WTC11 (cell line): ENCODE measurements around the gene SLC13A3. TPM values are rescaled to one million over a fixed set of nuclear protein-coding genes. Genes with fewer than 3 reads are reported as not detected.

Experiments used
- ATAC-seq: fragments of 200-7000 bp; cut with Tn5 transposase; 2 replicates; pipeline ENCODE4 v1.10.0; 2021; ENCODE audit warnings: mild to moderate bottlenecking, moderate library complexity
- CTCF ChIA-PET: fragments of 300-600 bp; sonication (Branson Sonifier 250); formaldehyde crosslinking; loops from one replicate; lab custom pipeline; 2021; ENCODE audit warnings: antibody characterized with exemption; lab: Charles Lee
- POLR2A ChIA-PET: fragments of 350-600 bp; sonication (Branson Sonifier 250); formaldehyde crosslinking; loops from one replicate; lab custom pipeline; 2021; ENCODE audit warnings: antibody characterized with exemption; lab: Charles Lee
- DNase-seq: peaks from one replicate; pipeline ENCODE4 v3.0.0; 2021; ENCODE audit warnings: low spot score
- H3K27ac Mint-ChIP-seq: 2 replicates; pipeline ENCODE4 v1.8.0; 2021; ENCODE audit warnings: mixed read lengths
- H3K27me3 Mint-ChIP-seq: 2 replicates; pipeline ENCODE4 v1.8.0; 2021; ENCODE audit warnings: low read depth, mild to moderate bottlenecking, moderate library complexity, mixed read lengths
- H3K36me3 Mint-ChIP-seq: 2 replicates; pipeline ENCODE4 v1.8.0; 2021; ENCODE audit warnings: mixed read lengths
- H3K4me1 Mint-ChIP-seq: 2 replicates; pipeline ENCODE4 v1.8.0; 2022; ENCODE audit warnings: mixed read lengths
- H3K4me3 Mint-ChIP-seq: 2 replicates; pipeline ENCODE4 v1.8.0; 2021; ENCODE audit warnings: mild to moderate bottlenecking, moderate library complexity, mixed read lengths
- H3K9me3 Mint-ChIP-seq: 2 replicates; pipeline ENCODE4 v1.8.0; 2021; ENCODE audit warnings: mixed read lengths
- ATF6 ChIP-seq: sonication (generic); formaldehyde crosslinking; IDR thresholded peaks from 2 replicates; pipeline ENCODE4 v1.8.1; 2023; ENCODE audit warnings: mild to moderate bottlenecking, missing genetic modification reagents
- ETV6 ChIP-seq: sonication (generic); formaldehyde crosslinking; IDR thresholded peaks from 2 replicates; pipeline ENCODE4 v1.8.1; 2022; ENCODE audit warnings: mild to moderate bottlenecking, missing genetic modification reagents
- FOXJ3 ChIP-seq: sonication (generic); formaldehyde crosslinking; IDR thresholded peaks from 2 replicates; pipeline ENCODE4 v1.9.0; 2021; ENCODE audit warnings: missing genetic modification reagents, mild to moderate bottlenecking, borderline replicate concordance
- GABPB1 ChIP-seq: sonication (generic); formaldehyde crosslinking; IDR thresholded peaks from 2 replicates; pipeline ENCODE4 v1.8.1; 2023; ENCODE audit warnings: mild to moderate bottlenecking, missing genetic modification reagents
- GTF2I ChIP-seq: fragments of 250-450 bp; sonication (Bioruptor Pico); conservative IDR thresholded peaks from 2 replicates; pipeline ENCODE4 v1.4.0; 2021; ENCODE audit warnings: mild to moderate bottlenecking
- HMGXB4 ChIP-seq: sonication (generic); formaldehyde crosslinking; IDR thresholded peaks from 2 replicates; pipeline ENCODE4 v1.8.1; 2023; ENCODE audit warnings: mild to moderate bottlenecking, moderate library complexity, missing genetic modification reagents
- JAZF1 ChIP-seq: fragments of 250-450 bp; sonication (Bioruptor Pico); IDR thresholded peaks from 2 replicates; pipeline ENCODE4 v1.9.0; 2021; ENCODE audit warnings: moderate library complexity, mild to moderate bottlenecking, inconsistent platforms
- JUN ChIP-seq: sonication (generic); formaldehyde crosslinking; IDR thresholded peaks from 2 replicates; pipeline ENCODE4 v1.8.0; 2023; ENCODE audit warnings: mild to moderate bottlenecking, missing genetic modification reagents
- MLX ChIP-seq: sonication (generic); formaldehyde crosslinking; IDR thresholded peaks from 2 replicates; pipeline ENCODE4 v1.8.1; 2023; ENCODE audit warnings: mild to moderate bottlenecking, missing genetic modification reagents, moderate library complexity
- NR2C2 ChIP-seq: sonication (generic); formaldehyde crosslinking; IDR thresholded peaks from 2 replicates; pipeline ENCODE4 v1.8.0; 2022; ENCODE audit warnings: mild to moderate bottlenecking, missing genetic modification reagents
- NR3C1 ChIP-seq: sonication (generic); formaldehyde crosslinking; conservative IDR thresholded peaks from 2 replicates; pipeline ENCODE4 v1.8.1; 2023; ENCODE audit warnings: low read depth, mild to moderate bottlenecking, missing genetic modification reagents
- SMAD4 ChIP-seq: sonication (generic); formaldehyde crosslinking; IDR thresholded peaks from 2 replicates; pipeline ENCODE4 v1.8.0; 2022; ENCODE audit warnings: mild to moderate bottlenecking, missing genetic modification reagents
- TEAD1 ChIP-seq: sonication (generic); formaldehyde crosslinking; IDR thresholded peaks from 2 replicates; pipeline ENCODE4 v1.8.0; 2022; ENCODE audit warnings: mild to moderate bottlenecking, missing genetic modification reagents
- USF2 ChIP-seq: sonication (generic); formaldehyde crosslinking; IDR thresholded peaks from 2 replicates; pipeline ENCODE4 v1.8.1; 2023; ENCODE audit warnings: mild to moderate bottlenecking, missing genetic modification reagents, moderate library complexity
- ZNF219 ChIP-seq: sonication (generic); formaldehyde crosslinking; IDR thresholded peaks from 2 replicates; pipeline ENCODE4 v1.8.0; 2023; ENCODE audit warnings: missing genetic modification reagents, mild to moderate bottlenecking, borderline replicate concordance
- ZNF416 ChIP-seq: fragments of 250-450 bp; sonication (Bioruptor Pico); IDR thresholded peaks from 2 replicates; pipeline ENCODE4 v1.9.0; 2021; ENCODE audit warnings: mild to moderate bottlenecking, inconsistent platforms
- ZNF532 ChIP-seq: fragments of 250-450 bp; sonication (Bioruptor Pico); IDR thresholded peaks from 2 replicates; pipeline ENCODE4 v1.9.0; 2021; ENCODE audit warnings: mild to moderate bottlenecking, borderline replicate concordance
- total RNA-seq: library from RNA; stranded (reverse); gene quantifications from 3 replicates; pipeline ENCODE4 v1.2.3, GENCODE V29; 2021
- TF ChIP-seq, protein P1 (sequence below): sonication (generic); formaldehyde crosslinking; IDR thresholded peaks from 2 replicates; pipeline ENCODE4 v1.8.1; 2023; ENCODE audit warnings: mild to moderate bottlenecking, missing genetic modification reagents
- TF ChIP-seq, protein P2 (sequence below): sonication (generic); formaldehyde crosslinking; IDR thresholded peaks from 2 replicates; pipeline ENCODE4 v1.8.1; 2022; ENCODE audit warnings: mild to moderate bottlenecking, missing genetic modification reagents, moderate library complexity, borderline replicate concordance

The SLC13A3 gene
- total RNA-seq, 1 experiment from 2014 or later: 10.6 TPM

- TF ChIP-seq ZNF532 (CRISPR knock-in tag) (no peak), NR2C2 (CRISPR knock-in tag) (no peak)
- TF ChIP-seq, all 79 proteins: peak for 0
Observed at GRCh38 chr20:46602429-46602828, 48.8 kb downstream of the SLC13A3 start (continued).

GRCh38 chr20:46601603-46602122 lies 49.6 kb downstream of the SLC13A3 start:
- no peak overlapping the region for H3K4me3 Mint-ChIP-seq
- POLR2A ChIA-PET: no interaction called here
- no peak for ATAC-seq

More at GRCh38 chr20:46601603-46602122, 49.6 kb downstream of the SLC13A3 start:
- peaks cover 5% of the 10 kb centered on the region for H3K9me3 Mint-ChIP-seq
- DNase-seq: no peak
- no peaks in the 10 kb centered on the region for H3K4me1 Mint-ChIP-seq
- no peak for TF ChIP-seq JUN (CRISPR knock-in tag)
- no peak for TF ChIP-seq NR3C1 (CRISPR knock-in tag)
- TF ChIP-seq USF2 (CRISPR knock-in tag): no peak
- no peak for TF ChIP-seq ZNF532 (CRISPR knock-in tag)
- no peak for TF ChIP-seq TEAD1 (CRISPR knock-in tag)
- no peak for TF ChIP-seq ZNF416 (CRISPR knock-in tag)
- TF ChIP-seq FOXJ3: no peak
- TF ChIP-seq SMAD4 (CRISPR knock-in tag): no peak
- TF ChIP-seq, protein P1, sequence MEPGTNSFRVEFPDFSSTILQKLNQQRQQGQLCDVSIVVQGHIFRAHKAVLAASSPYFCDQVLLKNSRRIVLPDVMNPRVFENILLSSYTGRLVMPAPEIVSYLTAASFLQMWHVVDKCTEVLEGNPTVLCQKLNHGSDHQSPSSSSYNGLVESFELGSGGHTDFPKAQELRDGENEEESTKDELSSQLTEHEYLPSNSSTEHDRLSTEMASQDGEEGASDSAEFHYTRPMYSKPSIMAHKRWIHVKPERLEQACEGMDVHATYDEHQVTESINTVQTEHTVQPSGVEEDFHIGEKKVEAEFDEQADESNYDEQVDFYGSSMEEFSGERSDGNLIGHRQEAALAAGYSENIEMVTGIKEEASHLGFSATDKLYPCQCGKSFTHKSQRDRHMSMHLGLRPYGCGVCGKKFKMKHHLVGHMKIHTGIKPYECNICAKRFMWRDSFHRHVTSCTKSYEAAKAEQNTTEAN (CRISPR knock-in tag): no peak
- TF ChIP-seq ETV6 (CRISPR knock-in tag): no peak
- TF ChIP-seq GABPB1 (CRISPR knock-in tag): no peak
- TF ChIP-seq ZNF219 (CRISPR knock-in tag): no peak
- no peak for TF ChIP-seq HMGXB4
- TF ChIP-seq JAZF1: no peak
- no peak for TF ChIP-seq GTF2I (CRISPR knock-in tag)
- TF ChIP-seq MLX (CRISPR knock-in tag): no peak
- no peak for TF ChIP-seq ATF6
- TF ChIP-seq, protein P2, sequence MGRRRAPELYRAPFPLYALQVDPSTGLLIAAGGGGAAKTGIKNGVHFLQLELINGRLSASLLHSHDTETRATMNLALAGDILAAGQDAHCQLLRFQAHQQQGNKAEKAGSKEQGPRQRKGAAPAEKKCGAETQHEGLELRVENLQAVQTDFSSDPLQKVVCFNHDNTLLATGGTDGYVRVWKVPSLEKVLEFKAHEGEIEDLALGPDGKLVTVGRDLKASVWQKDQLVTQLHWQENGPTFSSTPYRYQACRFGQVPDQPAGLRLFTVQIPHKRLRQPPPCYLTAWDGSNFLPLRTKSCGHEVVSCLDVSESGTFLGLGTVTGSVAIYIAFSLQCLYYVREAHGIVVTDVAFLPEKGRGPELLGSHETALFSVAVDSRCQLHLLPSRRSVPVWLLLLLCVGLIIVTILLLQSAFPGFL (CRISPR knock-in tag): no peak
- TF ChIP-seq, all 79 proteins: peak for 0
- Mint-ChIP-seq H3K27ac (no peak overlapping the region), H3K27me3 (peaks cover 7% of the 10 kb centered on the region; the same call in 1 of the 2 replicates), H3K36me3 (no peaks in the 10 kb centered on the region; the same call in 1 of the 2 replicates)
- CTCF ChIA-PET: no interaction called here
